ENCODE measurements around the gene GNAS-AS1. TPM values are rescaled to one million over a fixed set of nuclear protein-coding genes. Genes with fewer than 3 reads are reported as not detected.

GNAS-AS1 gene
- total RNA-seq, 1 donor from 2014 or later = not detected

DNA sequence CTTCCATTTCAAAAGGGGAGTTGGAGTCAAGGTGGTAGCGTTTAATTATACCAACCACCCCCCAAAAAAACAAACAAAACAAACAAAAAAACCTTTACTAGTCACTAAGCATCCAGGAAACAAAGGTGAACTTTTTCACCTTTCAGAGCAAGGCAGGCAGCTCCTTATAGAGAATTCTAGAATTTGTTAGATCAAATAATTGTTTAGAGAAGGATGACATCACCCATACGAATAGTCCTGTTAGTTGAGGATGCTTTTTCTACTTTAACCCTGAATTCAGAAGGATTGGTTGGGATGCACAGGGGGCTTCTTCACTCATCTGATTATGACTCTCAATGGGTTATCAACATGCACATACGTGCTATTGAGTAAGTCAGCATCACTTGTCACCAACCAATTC is 46.1 kb upstream of the GNAS-AS1 start:
- peak overlapping the region in 1 of 2 donors; percentile 99 for H3K27ac ChIP-seq

GRCh38 chr20:58895448-58896180 is 44.9 kb upstream of the GNAS-AS1 start:
- no peak for TF ChIP-seq CTCF (IDR thresholded peaks at IDR 0.05)
- DNase-seq (ENCODE audit: low spot score in 2 of 2) = no peak
- peak overlapping the region; percentile 51 to 99 for H3K27ac ChIP-seq
- H3K4me1 ChIP-seq = peaks cover 4 to 52% of the 10 kb centered on the region in 2 donors
- intact Hi-C loops (cut with DNase I) = loop anchor here (10.0 kb wide), 1 partner anchor 1191 kb away; no protein-coding TSS in a partner anchor
- H3K4me3 ChIP-seq = peak overlapping the region; percentile 32 to 85
- no peaks in the 10 kb centered on the region for H3K9me3 ChIP-seq
- H3K36me3 ChIP-seq = peaks cover 3 to 5% of the 10 kb centered on the region in 2 donors
- H3K27me3 ChIP-seq = no peaks in the 10 kb centered on the region

More for the DNA sequence above, 46.1 kb upstream of the GNAS-AS1 start:
- DNase-seq (ENCODE audit: low spot score in 2 of 2) = no peak
- Histone ChIP-seq H3K4me3 (no peak overlapping the region), H3K27me3 (no peaks in the 10 kb centered on the region), H3K36me3 (peaks cover 3 to 5% of the 10 kb centered on the region in 2 donors), H3K4me1 (peaks cover 4 to 52% of the 10 kb centered on the region in 2 donors), H3K9me3 (no peaks in the 10 kb centered on the region)
- intact Hi-C loops (cut with DNase I) = loop anchor here (10.0 kb wide), 1 partner anchor 1192 kb away; no protein-coding TSS in a partner anchor
- TF ChIP-seq CTCF (IDR thresholded peaks at IDR 0.05) = no peak

GRCh38 chr20:58894652-58895447 is 44.1 kb upstream of the GNAS-AS1 start:
- Histone ChIP-seq H3K4me3 (peak overlapping the region; percentile 32 to 85), H3K27ac (peak overlapping the region; percentile 51 to 99), H3K27me3 (no peaks in the 10 kb centered on the region), H3K36me3 (peaks cover 0 to 3% of the 10 kb centered on the region in 2 donors), H3K4me1 (peaks cover 4 to 49% of the 10 kb centered on the region in 2 donors), H3K9me3 (no peaks in the 10 kb centered on the region)
- no peak for TF ChIP-seq CTCF (IDR thresholded peaks at IDR 0.05)
- no peak for DNase-seq (ENCODE audit: low spot score in 2 of 2)
- intact Hi-C loops (cut with DNase I) = loop anchor here (5.0 to 10.0 kb wide), 3 partner anchors 137 to 1190 kb away; partner anchors contain the start of gene ATP5F1E

- H3K36me3 ChIP-seq = peaks cover 0 to under 1% of the 10 kb centered on the region in 2 donors
- H3K27me3 ChIP-seq = no peaks in the 10 kb centered on the region
- no peak for DNase-seq (ENCODE audit: low spot score in 2 of 2)
- intact Hi-C loops (cut with DNase I) = loop anchor here (5.0 to 10.0 kb wide), 3 partner anchors 139 to 1189 kb away; partner anchors contain the start of gene ATP5F1E
- H3K4me1 ChIP-seq = peaks cover 4 to 47% of the 10 kb centered on the region in 2 donors
- peak overlapping the region; percentile 85 to 89 for H3K4me3 ChIP-seq
- TF ChIP-seq CTCF (IDR thresholded peaks at IDR 0.05) = no peak
- no peaks in the 10 kb centered on the region for H3K9me3 ChIP-seq
- peak overlapping the region; percentile 99 to 100 for H3K27ac ChIP-seq
These were observed 42.8 kb upstream of the GNAS-AS1 start for GRCh38 chr20:58893355-58894120.

- Histone ChIP-seq H3K36me3 (no peaks in the 10 kb centered on the region), H3K27ac (peak overlapping the region; percentile 99 to 100), H3K4me1 (peaks cover 4 to 40% of the 10 kb centered on the region in 2 donors), H3K27me3 (no peaks in the 10 kb centered on the region), H3K9me3 (no peaks in the 10 kb centered on the region), H3K4me3 (peak overlapping the region; percentile 85 to 89)
- intact Hi-C loops (cut with DNase I) = loop anchor here (5.0 to 10.0 kb wide), 3 partner anchors 139 to 1188 kb away; partner anchors contain the start of gene ATP5F1E
- no peak for TF ChIP-seq CTCF (IDR thresholded peaks at IDR 0.05)
- no peak for DNase-seq (ENCODE audit: low spot score in 2 of 2)
These were observed 42.2 kb upstream of the GNAS-AS1 start for GRCh38 chr20:58892932-58893224.

Measured in ascending aorta (tissue), 2 donors.